Stimulated activated CD4-positive, alpha-beta T cell treated with anti-CD3 and anti-CD28 coated beads, Interleukin-12 subunit alpha, Interleukin-12 subunit beta, amount 100 ng/mL, for 24 hours (primary cell): Measurements from ENCODE around the gene PLCD1.

Source experiments
- DNase-seq, 2 experiments: peaks; one replicate each; pipeline ENCODE4 v3.0.0-alpha.2; 2020; ENCODE audit warnings: low read depth in 2 of 2

The PLCD1 gene

DNA sequence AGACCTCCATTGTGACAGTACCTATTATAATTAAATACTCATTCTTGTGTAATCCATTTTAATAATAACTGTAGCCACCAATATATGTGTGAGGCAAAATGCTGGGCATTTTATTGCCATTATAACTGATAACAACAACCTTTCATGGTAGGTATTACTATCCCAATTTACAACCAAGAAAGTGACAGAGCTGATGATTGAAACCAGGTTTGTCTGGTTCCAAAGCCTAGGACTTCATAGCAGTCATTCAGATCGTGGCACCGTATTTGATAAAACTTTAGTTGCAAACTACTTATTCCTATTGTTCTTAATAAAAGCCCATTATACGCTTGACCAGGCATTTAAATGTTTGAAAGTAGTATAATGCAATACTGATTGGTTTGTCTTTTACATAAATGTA, 65.3 kb downstream of the PLCD1 start:
- no peak for DNase-seq

GRCh38 chr3:37963635-37964034, 65.8 kb downstream of the PLCD1 start:
- DNase-seq, result no peak

DNA sequence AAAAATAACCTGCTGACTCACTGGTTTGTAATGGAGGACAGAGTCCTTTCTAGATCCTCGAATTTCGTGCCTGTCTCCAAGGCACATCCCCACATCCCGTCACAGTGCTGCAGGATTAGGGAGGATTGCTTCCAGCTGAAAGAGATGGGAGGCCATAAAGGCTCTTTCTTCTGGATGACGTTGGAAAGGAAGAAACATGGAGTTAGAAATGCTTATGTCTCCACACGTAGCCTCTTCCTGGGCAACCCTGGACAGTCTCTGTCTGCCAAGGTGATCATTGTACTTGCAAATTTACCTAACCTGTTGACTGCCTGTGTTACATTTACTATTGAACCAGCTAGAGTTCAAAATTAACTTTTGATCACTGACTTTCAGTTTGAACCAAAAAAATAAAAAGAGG, 66.4 kb downstream of the PLCD1 start:
- no peak for DNase-seq

- no peak for DNase-seq
Observed at GRCh38 chr3:37961622-37962431, 67.6 kb downstream of the PLCD1 start.

GRCh38 chr3:37957539-37957936, 71.9 kb downstream of the PLCD1 start:
- no peak for DNase-seq
